DND-41 (cell line): ENCODE measurements around the gene GPRC5B.

Experiments
- CTCF ChIP-seq: IDR thresholded peaks from 2 replicates; pipeline ENCODE4 v1.5.1; 2012; ENCODE audit warnings: borderline replicate concordance, low read length, moderate library complexity, mild to moderate bottlenecking; ENCODE audit not compliant: poor library complexity, severe bottlenecking; ENCODE audit errors: extremely low read depth
- EZH2 ChIP-seq: IDR thresholded peaks from 3 replicates; pipeline ENCODE4 v1.6.1; 2012; ENCODE audit warnings: borderline replicate concordance, low read depth, mild to moderate bottlenecking, moderate library complexity, low read length, inconsistent platforms; ENCODE audit not compliant: severe bottlenecking

- TF ChIP-seq CTCF = no peak
- no peak for TF ChIP-seq EZH2
These were observed 12.3 kb upstream of the GPRC5B start for GRCh38 chr16:19896951-19897350.
